ENCODE measurements around the gene TRIM56.
"Not testable (repeated sequence)": the region's sequence is repeated elsewhere in the genome, so short reads cannot be mapped to it uniquely, and the experiment has no call there.

Gene TRIM56

GRCh38 chr7:101085162-101085964, at the start of gene TRIM56:
TRIM56 (plus strand) TSS chr7:101085481; CDS start chr7:101087313, 1,832 bp downstream.
- DNase-seq (ENCODE audit: low spot score): peak; percentile 62

- DNase-seq (ENCODE audit: low spot score): no peak
These were observed 49.3 kb upstream of the TRIM56 start for GRCh38 chr7:101035941-101036340.

GRCh38 chr7:101041283-101041682, 44.0 kb upstream of the TRIM56 start:
- not testable (repeated sequence) for DNase-seq (ENCODE audit: low spot score)

- DNase-seq (ENCODE audit: low spot score): peak; percentile 45
These were observed 26.9 kb upstream of the TRIM56 start for GRCh38 chr7:101058355-101058754.

GRCh38 chr7:101059620-101059942, 25.7 kb upstream of the TRIM56 start:
- no peak for DNase-seq (ENCODE audit: low spot score)

- DNase-seq (ENCODE audit: low spot score): no peak
These were observed 24.3 kb upstream of the TRIM56 start for GRCh38 chr7:101060992-101061391.

GRCh38 chr7:101064176-101064550, 21.1 kb upstream of the TRIM56 start:
- DNase-seq (ENCODE audit: low spot score): not testable (repeated sequence)

GRCh38 chr7:101065162-101065561, 20.1 kb upstream of the TRIM56 start:
- not testable (repeated sequence) for DNase-seq (ENCODE audit: low spot score)

- DNase-seq (ENCODE audit: low spot score): no peak
These were observed 19.0 kb upstream of the TRIM56 start for GRCh38 chr7:101066141-101066832.

- DNase-seq (ENCODE audit: low spot score): no peak
These were observed 18.5 kb upstream of the TRIM56 start for GRCh38 chr7:101066833-101067177.

- no peak for DNase-seq (ENCODE audit: low spot score)
These were observed 16.9 kb upstream of the TRIM56 start for GRCh38 chr7:101068401-101068800.

- DNase-seq (ENCODE audit: low spot score): not testable (repeated sequence)
These were observed 13.7 kb upstream of the TRIM56 start for GRCh38 chr7:101071362-101072104.

- no peak for DNase-seq (ENCODE audit: low spot score)
These were observed 9.6 kb upstream of the TRIM56 start for GRCh38 chr7:101075646-101076045.

GRCh38 chr7:101076183-101076582, 9.1 kb upstream of the TRIM56 start:
- DNase-seq (ENCODE audit: low spot score): not testable (repeated sequence)

- peak; percentile 72 for DNase-seq (ENCODE audit: low spot score)
These were observed 7.8 kb upstream of the TRIM56 start for GRCh38 chr7:101077303-101078086.

GRCh38 chr7:101081432-101081831, 3.8 kb upstream of the TRIM56 start:
- no peak for DNase-seq (ENCODE audit: low spot score)

GRCh38 chr7:101084865-101085161, 468 bp upstream of the TRIM56 start:
- no peak for DNase-seq (ENCODE audit: low spot score)

GRCh38 chr7:101087334-101088068, 2.2 kb downstream of the TRIM56 start:
- DNase-seq (ENCODE audit: low spot score): no peak

GRCh38 chr7:101088069-101088425, 2.8 kb downstream of the TRIM56 start:
- no peak for DNase-seq (ENCODE audit: low spot score)

GRCh38 chr7:101088858-101089529, 3.7 kb downstream of the TRIM56 start:
- DNase-seq (ENCODE audit: low spot score): no peak

- no peak for DNase-seq (ENCODE audit: low spot score)
These were observed 4.6 kb downstream of the TRIM56 start for GRCh38 chr7:101089876-101090275.
